ENCODE measurements around the gene LCOR. TPM values are rescaled to one million over a fixed set of nuclear protein-coding genes. Genes with fewer than 3 reads are reported as not detected.

LCOR gene
- total and polyA plus RNA-seq, 2 experiments from 2014 or later = 9.1 to 14.8 TPM

- Histone ChIP-seq H2AFZ (no peak overlapping the region), H3K4me3 (no peak overlapping the region), H3K9me3 (ENCODE audit: low read depth) (no peaks in the 10 kb centered on the region), H3K9ac (no peak overlapping the region), H3F3A (ENCODE audit: insufficient read depth) (no peaks in the 10 kb centered on the region), H3K36me3 (ENCODE audit: low read depth) (peaks cover 20% of the 10 kb centered on the region; the same call in 1 of the 2 replicates), H4K20me1 (ENCODE audit: insufficient read depth) (no peaks in the 10 kb centered on the region), H3K79me2 (ENCODE audit: insufficient read depth) (peaks cover 74% of the 10 kb centered on the region), H3K4me1 (ENCODE audit: insufficient read depth) (0 out of 2 replicates have a peak, but pooled peaks cover 6% of the 10 kb centered on the region), H3K9me2 (ENCODE audit: insufficient read depth) (no peaks in the 10 kb centered on the region), H3K27me3 (replicated peaks; ENCODE audit: insufficient read depth) (no peaks in the 10 kb centered on the region), H3K27ac (no peak overlapping the region), H3K4me2 (ENCODE audit: unreplicated experiment) (no peak overlapping the region)
- no peak for TF ChIP-seq EZH2 (IDR thresholded peaks at IDR 0.05; ENCODE audit: insufficient read depth, poor library complexity, severe bottlenecking)
- TF ChIP-seq EZH2phosphoT487 (IDR thresholded peaks at IDR 0.05; ENCODE audit: insufficient read depth, low read depth) = no peak
- in situ Hi-C loops (cut with MboI) = no loop called here
- no peak for DNase-seq
- WGBS, 2 experiments (ENCODE audit: low coverage in 1 of 2, low lambda C conversion rate in 2 of 2, missing lambda C conversion rate in 2 of 2) = 98 to 100% methylated on average over 5 of the region's 5 CpGs
Measured at GRCh38 chr10:96949039-96949683, 117.1 kb downstream of the LCOR start.

- Histone ChIP-seq H2AFZ (no peak overlapping the region), H3K9ac (no peak overlapping the region), H3K36me3 (ENCODE audit: low read depth) (peaks cover 43% of the 10 kb centered on the region), H3K4me3 (no peak overlapping the region), H3K9me3 (ENCODE audit: low read depth) (no peaks in the 10 kb centered on the region), H4K20me1 (ENCODE audit: insufficient read depth) (no peaks in the 10 kb centered on the region), H3K9me2 (ENCODE audit: insufficient read depth) (no peaks in the 10 kb centered on the region), H3K27ac (no peak overlapping the region), H3F3A (ENCODE audit: insufficient read depth) (no peaks in the 10 kb centered on the region), H3K4me1 (ENCODE audit: insufficient read depth) (0 out of 2 replicates have a peak, but pooled peaks cover 6% of the 10 kb centered on the region), H3K79me2 (ENCODE audit: insufficient read depth) (peaks cover 71% of the 10 kb centered on the region), H3K4me2 (ENCODE audit: unreplicated experiment) (no peak overlapping the region), H3K27me3 (replicated peaks; ENCODE audit: insufficient read depth) (no peaks in the 10 kb centered on the region)
- DNase-seq = no peak
- WGBS, 2 experiments (ENCODE audit: low coverage in 1 of 2, low lambda C conversion rate in 2 of 2, missing lambda C conversion rate in 2 of 2) = 93 to 99% methylated on average over 2 of the region's 2 CpGs
- TF ChIP-seq EZH2phosphoT487 (IDR thresholded peaks at IDR 0.05; ENCODE audit: insufficient read depth, low read depth) = no peak
- no peak for TF ChIP-seq EZH2 (IDR thresholded peaks at IDR 0.05; ENCODE audit: insufficient read depth, poor library complexity, severe bottlenecking)
- in situ Hi-C loops (cut with MboI) = no loop called here
Measured at GRCh38 chr10:96951954-96952353, 119.9 kb downstream of the LCOR start.

- WGBS, 2 experiments (ENCODE audit: low coverage in 1 of 2, low lambda C conversion rate in 2 of 2, missing lambda C conversion rate in 2 of 2) = 79 to 88% methylated on average over 4 of the region's 4 CpGs
- Histone ChIP-seq H3K9ac (no peak overlapping the region), H3K9me3 (ENCODE audit: low read depth) (no peaks in the 10 kb centered on the region), H3K4me1 (ENCODE audit: insufficient read depth) (peaks cover 13% of the 10 kb centered on the region), H3K36me3 (ENCODE audit: low read depth) (peaks cover 28% of the 10 kb centered on the region; the same call in 1 of the 2 replicates), H4K20me1 (ENCODE audit: insufficient read depth) (no peaks in the 10 kb centered on the region), H3F3A (ENCODE audit: insufficient read depth) (peaks cover 14% of the 10 kb centered on the region), H3K79me2 (ENCODE audit: insufficient read depth) (peaks cover 60% of the 10 kb centered on the region), H3K27ac (no peak overlapping the region), H3K4me3 (no peak overlapping the region), H3K4me2 (ENCODE audit: unreplicated experiment) (no peak overlapping the region), H2AFZ (no peak overlapping the region), H3K9me2 (ENCODE audit: insufficient read depth) (no peaks in the 10 kb centered on the region), H3K27me3 (replicated peaks; ENCODE audit: insufficient read depth) (no peaks in the 10 kb centered on the region)
- DNase-seq = no peak
- in situ Hi-C loops (cut with MboI) = no loop called here
- TF ChIP-seq EZH2 (IDR thresholded peaks at IDR 0.05; ENCODE audit: insufficient read depth, poor library complexity, severe bottlenecking) = no peak
- TF ChIP-seq EZH2phosphoT487 (IDR thresholded peaks at IDR 0.05; ENCODE audit: insufficient read depth, low read depth) = no peak
Measured at GRCh38 chr10:96955794-96956193, 123.7 kb downstream of the LCOR start.

- Histone ChIP-seq H3K9ac (no peak overlapping the region), H3K9me2 (ENCODE audit: insufficient read depth) (no peaks in the 10 kb centered on the region), H3K79me2 (ENCODE audit: insufficient read depth) (peaks cover 52% of the 10 kb centered on the region), H3K4me2 (ENCODE audit: unreplicated experiment) (no peak overlapping the region), H3K4me1 (ENCODE audit: insufficient read depth) (peaks cover 25% of the 10 kb centered on the region), H2AFZ (no peak overlapping the region), H3K9me3 (ENCODE audit: low read depth) (no peaks in the 10 kb centered on the region), H3K36me3 (ENCODE audit: low read depth) (peaks cover 25% of the 10 kb centered on the region; the same call in 1 of the 2 replicates), H4K20me1 (ENCODE audit: insufficient read depth) (no peaks in the 10 kb centered on the region), H3K27ac (no peak overlapping the region), H3F3A (ENCODE audit: insufficient read depth) (peaks cover 17% of the 10 kb centered on the region), H3K27me3 (replicated peaks; ENCODE audit: insufficient read depth) (no peaks in the 10 kb centered on the region), H3K4me3 (no peak overlapping the region)
- no peak for DNase-seq
- TF ChIP-seq EZH2phosphoT487 (IDR thresholded peaks at IDR 0.05; ENCODE audit: insufficient read depth, low read depth) (no peak), EZH2 (IDR thresholded peaks at IDR 0.05; ENCODE audit: insufficient read depth, poor library complexity, severe bottlenecking) (no peak)
- 94 to 98% methylated on average over 2 of the region's 2 CpGs for WGBS, 2 experiments (ENCODE audit: low coverage in 1 of 2, low lambda C conversion rate in 2 of 2, missing lambda C conversion rate in 2 of 2)
- in situ Hi-C loops (cut with MboI) = no loop called here
Measured at GRCh38 chr10:96958071-96958470, 126.0 kb downstream of the LCOR start.

All from GM23248 (cell line).